ENCODE data around the gene PDE4D. TPM values are rescaled to one million over a fixed set of nuclear protein-coding genes. Genes with fewer than 3 reads are reported as not detected.

PDE4D gene
- total RNA-seq, 1 experiment from 2014 or later, result 15.0 TPM

- DNase-seq (ENCODE audit: low spot score), result no peak
These were observed 841.6 kb downstream of the PDE4D start for GRCh38 chr5:59051951-59052350.

GRCh38 chr5:59049095-59049494 lies 844.4 kb downstream of the PDE4D start:
- DNase-seq (ENCODE audit: low spot score), result no peak

- DNase-seq (ENCODE audit: low spot score), result no peak
These were observed 851.1 kb downstream of the PDE4D start for GRCh38 chr5:59042201-59043055.

- DNase-seq (ENCODE audit: low spot score), result no peak
These were observed 852.2 kb downstream of the PDE4D start for GRCh38 chr5:59041355-59041754.

GRCh38 chr5:59040804-59041201 lies 852.7 kb downstream of the PDE4D start:
- no peak for DNase-seq (ENCODE audit: low spot score)

GRCh38 chr5:59040024-59040803 lies 853.3 kb downstream of the PDE4D start:
- DNase-seq (ENCODE audit: low spot score), result peak; percentile 27

- peak; percentile 58 for DNase-seq (ENCODE audit: low spot score)
These were observed 854.1 kb downstream of the PDE4D start for GRCh38 chr5:59039296-59040023.

- DNase-seq (ENCODE audit: low spot score), result no peak
These were observed 854.7 kb downstream of the PDE4D start for GRCh38 chr5:59038798-59039295.

- no peak for DNase-seq (ENCODE audit: low spot score)
These were observed 855.4 kb downstream of the PDE4D start for GRCh38 chr5:59037941-59038797.

- no peak for DNase-seq (ENCODE audit: low spot score)
These were observed 856.1 kb downstream of the PDE4D start for GRCh38 chr5:59037453-59037852.

- DNase-seq (ENCODE audit: low spot score), result no peak
These were observed 856.5 kb downstream of the PDE4D start for GRCh38 chr5:59037041-59037440.

- no peak for DNase-seq (ENCODE audit: low spot score)
These were observed 857.1 kb downstream of the PDE4D start for GRCh38 chr5:59036274-59036961.

- no peak for DNase-seq (ENCODE audit: low spot score)
These were observed 857.8 kb downstream of the PDE4D start for GRCh38 chr5:59035681-59036080.

GRCh38 chr5:59034498-59035186 lies 858.9 kb downstream of the PDE4D start:
- DNase-seq (ENCODE audit: low spot score), result peak; percentile 39

- no peak for DNase-seq (ENCODE audit: low spot score)
These were observed 866.2 kb downstream of the PDE4D start for GRCh38 chr5:59027145-59027907.

GRCh38 chr5:59025734-59026133 lies 867.8 kb downstream of the PDE4D start:
- no peak for DNase-seq (ENCODE audit: low spot score)

GRCh38 chr5:59021837-59022514 lies 871.5 kb downstream of the PDE4D start:
- DNase-seq (ENCODE audit: low spot score), result no peak

GRCh38 chr5:59021286-59021673 lies 872.2 kb downstream of the PDE4D start:
- DNase-seq (ENCODE audit: low spot score), result no peak
